Mesendoderm (in vitro differentiated cells): ENCODE measurements around the gene AKR1E2.

ENCODE experiments used
- DNase-seq: peaks from one replicate; pipeline ENCODE4 v3.0.0; 2013
- H2AK5ac ChIP-seq: 2 replicates; pipeline ENCODE4 v1.6.1; 2013; ENCODE audit warnings: low read length, inconsistent platforms
- H2BK120ac ChIP-seq: 2 replicates; pipeline ENCODE4 v1.6.1; 2013; ENCODE audit warnings: low read depth, mild to moderate bottlenecking, low read length, moderate library complexity, mixed read lengths
- H2BK15ac ChIP-seq: replicated peaks from 2 replicates; pipeline ENCODE4 v1.6.1; 2013; ENCODE audit warnings: low read depth, mild to moderate bottlenecking, moderate library complexity
- H2BK5ac ChIP-seq: 2 replicates; pipeline ENCODE4 v1.6.1; 2013; ENCODE audit warnings: low read length, inconsistent platforms
- H3K18ac ChIP-seq: 2 replicates; pipeline ENCODE4 v1.6.1; 2013; ENCODE audit warnings: mild to moderate bottlenecking, low read length, mixed read lengths
- H3K23ac ChIP-seq: one replicate; pipeline ENCODE4 v1.6.1; 2013; ENCODE audit warnings: low read length
- H3K27ac ChIP-seq: 2 replicates; pipeline ENCODE4 v1.5.1; 2013; ENCODE audit warnings: low read depth, mild to moderate bottlenecking, inconsistent platforms, low read length, moderate library complexity
- H3K27me3 ChIP-seq: 2 replicates; pipeline ENCODE4 v1.6.1; 2013; ENCODE audit warnings: low read length, control low read depth, mild to moderate bottlenecking, inconsistent platforms; ENCODE audit not compliant: insufficient read depth, poor library complexity
- H3K36me3 ChIP-seq: 2 replicates; pipeline ENCODE4 v1.6.1; 2013; ENCODE audit warnings: low read length, inconsistent platforms; ENCODE audit not compliant: control insufficient read depth, insufficient read depth
- H3K4ac ChIP-seq: one replicate; pipeline ENCODE4 v1.6.1; 2013; ENCODE audit warnings: low read depth, mild to moderate bottlenecking, low read length, moderate library complexity
- H3K4me1 ChIP-seq: 2 replicates; pipeline ENCODE4 v1.6.1; 2013; ENCODE audit warnings: low read depth, low read length, inconsistent platforms; ENCODE audit not compliant: control insufficient read depth
- H3K4me2 ChIP-seq: 2 replicates; pipeline ENCODE4 v1.6.1; 2013; ENCODE audit warnings: low read length
- H3K4me3 ChIP-seq: 2 replicates; pipeline ENCODE4 v1.5.1; 2013; ENCODE audit warnings: mild to moderate bottlenecking, low read length
- H3K56ac ChIP-seq: one replicate; pipeline ENCODE4 v1.6.1; 2013; ENCODE audit warnings: low read length
- H3K79me1 ChIP-seq: 2 replicates; pipeline ENCODE4 v1.6.1; 2013; ENCODE audit warnings: low read length, inconsistent platforms
- H3K79me2 ChIP-seq: 2 replicates; pipeline ENCODE4 v1.6.1; 2013; ENCODE audit warnings: mild to moderate bottlenecking, low read length; ENCODE audit not compliant: control insufficient read depth, insufficient read depth
- H3K9ac ChIP-seq: 2 replicates; pipeline ENCODE4 v1.6.1; 2013; ENCODE audit warnings: low read length, inconsistent platforms
- H4K5ac ChIP-seq: one replicate; pipeline ENCODE4 v1.6.1; 2013; ENCODE audit warnings: low read length
- H4K8ac ChIP-seq: one replicate; pipeline ENCODE4 v1.6.1; 2013; ENCODE audit warnings: low read depth, mild to moderate bottlenecking, control low read depth, low read length, moderate library complexity
- WGBS: extraction: QIAGEN DNeasy Blood & Tissue Kit; methylation state at CpG from one replicate; pipeline ENCODE4 v1.1.7; 2013; ENCODE audit warnings: low lambda C conversion rate, missing lambda C conversion rate; ENCODE audit not compliant: insufficient coverage; ENCODE audit errors: extremely low coverage; 5-methylcytosine and 5-hydroxymethylcytosine counted together

Gene AKR1E2

GRCh38 chr10:4868357-4868657 is 42.3 kb downstream of the AKR1E2 start:
- Histone ChIP-seq H2BK15ac (no peak overlapping the region), H3K56ac (no peak overlapping the region), H3K9ac (no peak overlapping the region), H3K4me3 (no peak overlapping the region), H3K4me2 (no peak overlapping the region), H3K23ac (no peak overlapping the region), H3K79me1 (no peaks in the 10 kb centered on the region), H3K18ac (no peak overlapping the region), H3K79me2 (no peaks in the 10 kb centered on the region), H2BK120ac (no peak overlapping the region), H3K36me3 (no peaks in the 10 kb centered on the region), H4K5ac (no peak overlapping the region), H3K4me1 (no peaks in the 10 kb centered on the region), H4K8ac (no peak overlapping the region), H3K27ac (no peak overlapping the region), H3K4ac (no peak overlapping the region), H2BK5ac (no peak overlapping the region), H2AK5ac (no peak overlapping the region), H3K27me3 (no peaks in the 10 kb centered on the region)
- no CpG with 5 or more reads among the region's 3 CpGs for WGBS
- DNase-seq, result no peak

- Histone ChIP-seq H3K4me2 (no peak overlapping the region), H3K79me2 (no peaks in the 10 kb centered on the region), H3K4me1 (no peaks in the 10 kb centered on the region)
These were observed 56.7 kb downstream of the AKR1E2 start for GRCh38 chr10:4882704-4883078.

GRCh38 chr10:4883079-4883739 is 57.2 kb downstream of the AKR1E2 start:
- H3K9ac ChIP-seq, result no peak overlapping the region
- no peak overlapping the region for H3K18ac ChIP-seq
- H2BK120ac ChIP-seq, result no peak overlapping the region
- no peaks in the 10 kb centered on the region for H3K27me3 ChIP-seq
- no peaks in the 10 kb centered on the region for H3K36me3 ChIP-seq
- H3K23ac ChIP-seq, result no peak overlapping the region
- no peak overlapping the region for H4K5ac ChIP-seq
- H3K4me3 ChIP-seq, result no peak overlapping the region
- no peaks in the 10 kb centered on the region for H3K79me1 ChIP-seq
- H4K8ac ChIP-seq, result no peak overlapping the region
- no peaks in the 10 kb centered on the region for H3K4me1 ChIP-seq
- WGBS, result no CpG with 5 or more reads among the region's 4 CpGs
- H2AK5ac ChIP-seq, result no peak overlapping the region
- no peak overlapping the region for H3K27ac ChIP-seq
- no peak overlapping the region for H3K56ac ChIP-seq
- H3K4ac ChIP-seq, result no peak overlapping the region
- H2BK15ac ChIP-seq, result no peak overlapping the region
- no peak overlapping the region for H2BK5ac ChIP-seq
- H3K4me2 ChIP-seq, result no peak overlapping the region
- no peaks in the 10 kb centered on the region for H3K79me2 ChIP-seq
- no peak for DNase-seq

More at GRCh38 chr10:4882704-4883078, 56.7 kb downstream of the AKR1E2 start:
- Histone ChIP-seq H3K9ac (no peak overlapping the region), H3K36me3 (no peaks in the 10 kb centered on the region), H2BK5ac (no peak overlapping the region), H3K23ac (no peak overlapping the region), H3K56ac (no peak overlapping the region), H4K8ac (no peak overlapping the region), H2BK15ac (no peak overlapping the region), H3K27ac (no peak overlapping the region), H2AK5ac (no peak overlapping the region), H4K5ac (no peak overlapping the region), H2BK120ac (no peak overlapping the region), H3K79me1 (no peaks in the 10 kb centered on the region), H3K27me3 (no peaks in the 10 kb centered on the region), H3K18ac (no peak overlapping the region), H3K4me3 (no peak overlapping the region), H3K4ac (no peak overlapping the region)
- no CpG with 5 or more reads among the region's 2 CpGs for WGBS
- DNase-seq, result no peak

- Histone ChIP-seq H3K23ac (no peak overlapping the region), H4K5ac (no peak overlapping the region), H2BK15ac (no peak overlapping the region), H3K9ac (no peak overlapping the region), H4K8ac (no peak overlapping the region), H2BK120ac (no peak overlapping the region), H3K4ac (no peak overlapping the region), H3K27ac (no peak overlapping the region), H3K4me3 (no peak overlapping the region), H3K79me2 (no peaks in the 10 kb centered on the region), H3K4me2 (no peak overlapping the region), H3K36me3 (no peaks in the 10 kb centered on the region), H3K79me1 (no peaks in the 10 kb centered on the region), H3K27me3 (no peaks in the 10 kb centered on the region), H3K56ac (no peak overlapping the region), H2AK5ac (no peak overlapping the region), H3K4me1 (no peaks in the 10 kb centered on the region), H3K18ac (no peak overlapping the region), H2BK5ac (no peak overlapping the region)
- WGBS, result no CpG with 5 or more reads among the region's 3 CpGs
- DNase-seq, result no peak
These were observed 59.2 kb downstream of the AKR1E2 start for GRCh38 chr10:4885162-4885561.

GRCh38 chr10:4887501-4887900 is 61.5 kb downstream of the AKR1E2 start:
- H2BK15ac ChIP-seq, result no peak overlapping the region
- H2BK120ac ChIP-seq, result no peak overlapping the region
- no CpG with 5 or more reads among the region's 9 CpGs for WGBS
- no peaks in the 10 kb centered on the region for H3K36me3 ChIP-seq
- H3K79me2 ChIP-seq, result no peaks in the 10 kb centered on the region
- no peak overlapping the region for H3K18ac ChIP-seq
- H3K4me3 ChIP-seq, result no peak overlapping the region
- no peak overlapping the region for H4K5ac ChIP-seq
- no peak overlapping the region for H3K23ac ChIP-seq
- no peak overlapping the region for H2AK5ac ChIP-seq
- H4K8ac ChIP-seq, result no peak overlapping the region
- H3K27me3 ChIP-seq, result no peaks in the 10 kb centered on the region
- no peak overlapping the region for H2BK5ac ChIP-seq
- H3K56ac ChIP-seq, result no peak overlapping the region
- DNase-seq, result no peak
- H3K4me2 ChIP-seq, result no peak overlapping the region
- H3K4ac ChIP-seq, result no peak overlapping the region
- no peaks in the 10 kb centered on the region for H3K79me1 ChIP-seq
- no peak overlapping the region for H3K27ac ChIP-seq
- H3K4me1 ChIP-seq, result no peaks in the 10 kb centered on the region
- no peak overlapping the region for H3K9ac ChIP-seq

- Histone ChIP-seq H3K4me1 (no peaks in the 10 kb centered on the region), H3K4me2 (no peak overlapping the region), H3K79me1 (no peaks in the 10 kb centered on the region), H3K18ac (no peak overlapping the region), H2AK5ac (no peak overlapping the region), H3K9ac (no peak overlapping the region), H3K79me2 (no peaks in the 10 kb centered on the region), H2BK15ac (no peak overlapping the region), H3K27ac (no peak overlapping the region), H2BK5ac (no peak overlapping the region), H3K23ac (no peak overlapping the region), H2BK120ac (no peak overlapping the region), H4K5ac (no peak overlapping the region), H3K27me3 (no peaks in the 10 kb centered on the region), H4K8ac (no peak overlapping the region), H3K4ac (no peak overlapping the region), H3K56ac (no peak overlapping the region), H3K36me3 (no peaks in the 10 kb centered on the region), H3K4me3 (no peak overlapping the region)
- no CpG with 5 or more reads among the region's 5 CpGs for whole genome bisulfite sequencing
- no peak for DNase-seq
These were observed 62.2 kb downstream of the AKR1E2 start for GRCh38 chr10:4888236-4888635.
